Neuronal stem cell (in vitro differentiated cells): ENCODE data around the gene RAB15.

Experiments
- DNase-seq: peaks from one replicate; pipeline ENCODE4 v3.0.0-alpha.2; 2013; ENCODE audit warnings: low spot score
- H2AFZ ChIP-seq: one replicate; pipeline ENCODE4 v1.6.1; 2013; ENCODE audit warnings: mild to moderate bottlenecking, low read length, inconsistent platforms
- H2AK5ac ChIP-seq: 2 replicates; pipeline ENCODE4 v1.6.1; 2013; ENCODE audit warnings: low read depth, mild to moderate bottlenecking, inconsistent platforms, low read length, moderate library complexity, mixed read lengths
- H2BK120ac ChIP-seq: 2 replicates; pipeline ENCODE4 v1.6.1; 2013; ENCODE audit warnings: low read depth, mild to moderate bottlenecking, inconsistent platforms, low read length, moderate library complexity, mixed read lengths
- H2BK12ac ChIP-seq: one replicate; pipeline ENCODE4 v1.6.1; 2013; ENCODE audit warnings: low read length, inconsistent platforms
- H2BK15ac ChIP-seq: 2 replicates; pipeline ENCODE4 v1.6.1; 2013; ENCODE audit warnings: mild to moderate bottlenecking, low read length, inconsistent platforms, mixed read lengths
- H2BK5ac ChIP-seq: one replicate; pipeline ENCODE4 v1.6.1; 2013; ENCODE audit warnings: inconsistent platforms, mild to moderate bottlenecking, low read length, moderate library complexity
- H3K14ac ChIP-seq: one replicate; pipeline ENCODE4 v1.6.1; 2013; ENCODE audit warnings: low read length, inconsistent platforms
- H3K18ac ChIP-seq: 2 replicates; pipeline ENCODE4 v1.6.1; 2013; ENCODE audit warnings: low read length, inconsistent platforms
- H3K23ac ChIP-seq: 2 replicates; pipeline ENCODE4 v1.6.1; 2013; ENCODE audit warnings: low read depth, mild to moderate bottlenecking, mixed read lengths, low read length, inconsistent platforms; ENCODE audit not compliant: poor library complexity
- H3K27ac ChIP-seq: replicated peaks from 3 replicates; pipeline ENCODE4 v1.5.1; 2013; ENCODE audit warnings: low read length, inconsistent platforms
- H3K27me3 ChIP-seq, 3 experiments: 2 replicates each; pipeline ENCODE4 v1.6.1; 2013; ENCODE audit warnings: low read length in 3 of 3, mild to moderate bottlenecking in 2 of 3, inconsistent platforms in 1 of 3, low read depth in 1 of 3, mixed read lengths in 1 of 3, moderate library complexity in 1 of 3; ENCODE audit not compliant: control insufficient read depth in 3 of 3, insufficient read depth in 3 of 3
- H3K36me3 ChIP-seq, 2 donors: replicated peaks in 1 of 2; 2 replicates each; pipeline ENCODE4 v1.6.1; 2013; ENCODE audit warnings: low read length in 2 of 2; ENCODE audit not compliant: control insufficient read depth in 2 of 2, insufficient read depth in 2 of 2
- H3K4ac ChIP-seq: 2 replicates; pipeline ENCODE4 v1.6.1; 2013; ENCODE audit warnings: inconsistent platforms, mild to moderate bottlenecking, low read length, moderate library complexity
- H3K4me1 ChIP-seq, 2 donors: 1 replicate in 1 of 2; 2 replicates in 1 of 2; pipeline ENCODE4 v1.6.1; 2013; ENCODE audit warnings: low read length in 2 of 2, low read depth in 1 of 2; ENCODE audit not compliant: control insufficient read depth in 2 of 2, insufficient read depth in 1 of 2
- H3K4me2 ChIP-seq: one replicate; pipeline ENCODE4 v1.6.1; 2013; ENCODE audit warnings: mild to moderate bottlenecking, low read length, inconsistent platforms; ENCODE audit not compliant: insufficient read depth, poor library complexity, severe bottlenecking
- H3K4me3 ChIP-seq, 2 donors: 2 replicates each; pipeline ENCODE4 v1.5.1; 2013; ENCODE audit warnings: low read length in 2 of 2, mild to moderate bottlenecking in 2 of 2, inconsistent platforms in 1 of 2, moderate library complexity in 1 of 2
- H3K79me1 ChIP-seq: one replicate; pipeline ENCODE4 v1.6.1; 2013; ENCODE audit warnings: low read depth, mild to moderate bottlenecking, inconsistent platforms, low read length, moderate library complexity
- H3K9ac ChIP-seq: one replicate; pipeline ENCODE4 v1.6.1; 2013; ENCODE audit warnings: mild to moderate bottlenecking, low read depth, low read length, inconsistent platforms; ENCODE audit not compliant: poor library complexity
- H3K9me3 ChIP-seq, 2 donors: replicated peaks in 1 of 2; 2 replicates each; pipeline versions ENCODE3 to v1.6.1; 2013; ENCODE audit warnings: low read length in 2 of 2, mild to moderate bottlenecking in 2 of 2, inconsistent platforms in 1 of 2, low read depth in 1 of 2, mixed read lengths in 1 of 2, moderate library complexity in 1 of 2; ENCODE audit not compliant: control insufficient read depth in 2 of 2, insufficient read depth in 1 of 2
- H4K8ac ChIP-seq: one replicate; pipeline ENCODE4 v1.6.1; 2013; ENCODE audit warnings: low read depth, mild to moderate bottlenecking, inconsistent platforms, low read length, moderate library complexity
- H4K91ac ChIP-seq: one replicate; pipeline ENCODE4 v1.6.1; 2013; ENCODE audit warnings: low read length, low read depth, mild to moderate bottlenecking, inconsistent platforms; ENCODE audit not compliant: poor library complexity
- WGBS, 2 donors: extraction: QIAGEN DNeasy Blood & Tissue Kit; methylation state at CpG; one replicate each; pipeline ENCODE4 v1.1.7; 2013; ENCODE audit warnings: missing lambda C conversion rate in 2 of 2, mixed read lengths in 1 of 2; ENCODE audit not compliant: insufficient read length in 2 of 2, insufficient replicate concordance in 1 of 2; ENCODE audit errors: extremely low coverage in 2 of 2; 5-methylcytosine and 5-hydroxymethylcytosine counted together

Gene RAB15

GRCh38 chr14:64932231-64932630, 39.9 kb downstream of the RAB15 start:
- no peak overlapping the region for H3K4me3 ChIP-seq
- no peak overlapping the region for H3K14ac ChIP-seq
- no peak overlapping the region for H2BK12ac ChIP-seq
- no peak overlapping the region for H3K23ac ChIP-seq
- H4K8ac ChIP-seq: no peak overlapping the region
- no peaks in the 10 kb centered on the region for H3K9me3 ChIP-seq
- no peak overlapping the region for H2BK15ac ChIP-seq
- peaks cover 0 to 13% of the 10 kb centered on the region in 2 donors for H3K4me1 ChIP-seq
- no peak overlapping the region for H3K27ac ChIP-seq
- H2BK120ac ChIP-seq: no peak overlapping the region
- no peak overlapping the region for H3K18ac ChIP-seq
- H3K9ac ChIP-seq: no peak overlapping the region
- H4K91ac ChIP-seq: no peak overlapping the region
- DNase-seq: no peak
- no peak overlapping the region for H2AK5ac ChIP-seq
- no peak overlapping the region for H2AFZ ChIP-seq
- H3K36me3 ChIP-seq: peaks cover 2 to 81% of the 10 kb centered on the region in 2 donors
- H3K27me3 ChIP-seq: no peaks in the 10 kb centered on the region
- H3K79me1 ChIP-seq: no peaks in the 10 kb centered on the region
- H3K4ac ChIP-seq: no peak overlapping the region
- H2BK5ac ChIP-seq: no peak overlapping the region
- H3K4me2 ChIP-seq: no peak overlapping the region

GRCh38 chr14:64931123-64931522, 41.0 kb downstream of the RAB15 start:
- Histone ChIP-seq H4K8ac (no peak overlapping the region), H2BK5ac (no peak overlapping the region), H2AK5ac (no peak overlapping the region), H3K4me3 (no peak overlapping the region), H3K9me3 (no peaks in the 10 kb centered on the region), H3K4me1 (peaks cover 0 to 13% of the 10 kb centered on the region in 2 donors), H3K9ac (no peak overlapping the region), H2BK15ac (no peak overlapping the region), H3K4me2 (no peak overlapping the region), H3K18ac (no peak overlapping the region), H3K27ac (no peak overlapping the region), H2AFZ (no peak overlapping the region), H3K79me1 (no peaks in the 10 kb centered on the region), H3K36me3 (peaks cover 4 to 88% of the 10 kb centered on the region in 2 donors), H3K4ac (no peak overlapping the region), H3K23ac (no peak overlapping the region), H2BK12ac (no peak overlapping the region), H3K14ac (no peak overlapping the region), H2BK120ac (no peak overlapping the region), H3K27me3 (no peaks in the 10 kb centered on the region), H4K91ac (no peak overlapping the region)
- WGBS, 2 donors: no CpG with 5 or more reads among the region's 2 CpGs
- no peak for DNase-seq

GRCh38 chr14:64930085-64930843, 41.9 kb downstream of the RAB15 start:
- Histone ChIP-seq H3K23ac (no peak overlapping the region), H3K14ac (no peak overlapping the region), H2BK120ac (no peak overlapping the region), H4K8ac (no peak overlapping the region), H3K36me3 (peaks cover 6 to 96% of the 10 kb centered on the region in 2 donors), H3K79me1 (no peaks in the 10 kb centered on the region), H3K18ac (no peak overlapping the region), H2AK5ac (no peak overlapping the region), H3K27ac (no peak overlapping the region), H3K4me2 (no peak overlapping the region), H3K9ac (no peak overlapping the region), H3K4me1 (peaks cover 0 to 13% of the 10 kb centered on the region in 2 donors), H2BK12ac (no peak overlapping the region), H3K4me3 (no peak overlapping the region), H4K91ac (no peak overlapping the region), H2BK15ac (no peak overlapping the region), H3K4ac (no peak overlapping the region), H3K9me3 (no peaks in the 10 kb centered on the region), H2BK5ac (no peak overlapping the region), H3K27me3 (no peaks in the 10 kb centered on the region), H2AFZ (no peak overlapping the region)
- WGBS, 2 donors: no CpG with 5 or more reads among the region's 3 CpGs
- DNase-seq: no peak

- H4K91ac ChIP-seq: no peak overlapping the region
- H3K9me3 ChIP-seq: no peaks in the 10 kb centered on the region
- peaks cover 0 to 13% of the 10 kb centered on the region in 2 donors for H3K4me1 ChIP-seq
- H3K18ac ChIP-seq: no peak overlapping the region
- H3K36me3 ChIP-seq: peaks cover 8 to 99% of the 10 kb centered on the region in 2 donors
- no peaks in the 10 kb centered on the region for H3K27me3 ChIP-seq
- no peak overlapping the region for H3K27ac ChIP-seq
- H3K4me2 ChIP-seq: no peak overlapping the region
- H2BK12ac ChIP-seq: no peak overlapping the region
- H2BK15ac ChIP-seq: no peak overlapping the region
- H3K14ac ChIP-seq: no peak overlapping the region
- no peaks in the 10 kb centered on the region for H3K79me1 ChIP-seq
- H4K8ac ChIP-seq: no peak overlapping the region
- H2AFZ ChIP-seq: no peak overlapping the region
- H3K23ac ChIP-seq: no peak overlapping the region
- H2BK120ac ChIP-seq: no peak overlapping the region
- no peak overlapping the region for H2BK5ac ChIP-seq
- no peak for DNase-seq
- H3K4ac ChIP-seq: no peak overlapping the region
- H2AK5ac ChIP-seq: no peak overlapping the region
- no peak overlapping the region for H3K9ac ChIP-seq
- H3K4me3 ChIP-seq: no peak overlapping the region
- WGBS, 2 donors: no CpG with 5 or more reads among the region's 3 CpGs
These were observed 43.1 kb downstream of the RAB15 start for GRCh38 chr14:64929014-64929359.
